Head of caudate nucleus (tissue), 42 donors: ENCODE measurements around the gene IDI2.
"Not testable (repeated sequence)": the region's sequence is repeated elsewhere in the genome, so short reads cannot be mapped to it uniquely, and the experiment has no call there.

ENCODE experiments used
- DNase-seq, 42 donors: peaks; one replicate each; pipeline versions ENCODE4 v3.0.0 to v3.0.0-alpha.2; 2020 to 2021; ENCODE audit warnings: mixed read lengths in 7 of 42
- intact Hi-C: fragments of 100-400 bp; cut with DNase I; formaldehyde crosslinking; loops from one replicate; pipeline ENCODE4 v1.15.0; 2022

Gene IDI2

GRCh38 chr10:1025683-1026082 lies at the start of gene IDI2:
Gene IDI2, minus strand, starts transcription at chr10:1025859. Its CDS starts 1,136 bp downstream, at chr10:1024723.
- no peak for DNase-seq
- intact Hi-C loops = no loop called here

GRCh38 chr10:1074748-1075308 lies 49.2 kb upstream of the IDI2 start:
- peak in 33 of 42 donors; percentile 21 to 75 (median 51) for DNase-seq
- intact Hi-C loops = no loop called here

- DNase-seq = no peak
- intact Hi-C loops = no loop called here
Observed at GRCh38 chr10:1074052-1074747, 48.5 kb upstream of the IDI2 start.

GRCh38 chr10:1070919-1071318 lies 45.3 kb upstream of the IDI2 start:
- DNase-seq = no peak
- intact Hi-C loops = no loop called here

- no peak for DNase-seq
- intact Hi-C loops = no loop called here
Observed at GRCh38 chr10:1068380-1069361, 43.0 kb upstream of the IDI2 start.

- intact Hi-C loops = not testable (repeated sequence)
- peak in 13 of 42 donors; percentile 17 to 66 (median 38) for DNase-seq
Observed at GRCh38 chr10:1066734-1067133, 41.1 kb upstream of the IDI2 start.

GRCh38 chr10:1064964-1065247 lies 39.2 kb upstream of the IDI2 start:
- no peak for DNase-seq
- intact Hi-C loops = no loop called here

GRCh38 chr10:1063232-1063865 lies 37.7 kb upstream of the IDI2 start:
- peak in 23 of 42 donors; percentile 15 to 85 (median 55) for DNase-seq
- intact Hi-C loops = no loop called here

- intact Hi-C loops = no loop called here
- DNase-seq = no peak
Observed at GRCh38 chr10:1061930-1062774, 36.5 kb upstream of the IDI2 start.

GRCh38 chr10:1059902-1060301 lies 34.2 kb upstream of the IDI2 start:
- intact Hi-C loops = no loop called here

GRCh38 chr10:1058017-1058416 lies 32.4 kb upstream of the IDI2 start:
- intact Hi-C loops = no loop called here
- DNase-seq = no peak

More at GRCh38 chr10:1059902-1060301, 34.2 kb upstream of the IDI2 start:
- no peak for DNase-seq

GRCh38 chr10:1057106-1057657 lies 31.5 kb upstream of the IDI2 start:
- intact Hi-C loops = no loop called here
- DNase-seq = no peak

GRCh38 chr10:1056326-1057105 lies 30.9 kb upstream of the IDI2 start, which contains the start of gene WDR37:
Gene WDR37, plus strand, starts transcription at chr10:1056385. Its CDS starts 15,771 bp downstream, at chr10:1072156.
- peak; percentile 67 to 96 (median 90) for DNase-seq
- intact Hi-C loops = loop anchor here (1.0 kb wide), 1 partner anchor 68 kb away; the partner anchor contains the start of gene GTPBP4

GRCh38 chr10:1054684-1055083 lies 29.0 kb upstream of the IDI2 start:
- intact Hi-C loops = no loop called here
- no peak for DNase-seq

GRCh38 chr10:1050554-1050953 lies 24.9 kb upstream of the IDI2 start:
- intact Hi-C loops = no loop called here

GRCh38 chr10:1050145-1050544 lies 24.5 kb upstream of the IDI2 start:
- intact Hi-C loops = no loop called here
- no peak for DNase-seq

More at GRCh38 chr10:1050554-1050953, 24.9 kb upstream of the IDI2 start:
- DNase-seq = no peak

- intact Hi-C loops = loop anchor here (5.0 kb wide), 1 partner anchor 117 kb away; the partner anchor contains the start of gene LARP4B
- peak in 3 of 42 donors; percentile 18 to 57 (median 44) for DNase-seq
Observed at GRCh38 chr10:1049425-1049958, 23.8 kb upstream of the IDI2 start.
